BJ (cell line): ENCODE results near the gene HCST. TPM values are rescaled to one million over a fixed set of nuclear protein-coding genes. Genes with fewer than 3 reads are reported as not detected.
"Not testable (repeated sequence)": the region's sequence is repeated elsewhere in the genome, so short reads cannot be mapped to it uniquely, and the experiment has no call there.

Experiments
- CTCF ChIA-PET: fragments of 350-600 bp; formaldehyde crosslinking; extraction: SDS; loops from one replicate; lab custom pipeline; 2021; ENCODE audit warnings: antibody characterized with exemption, inconsistent platforms; lab: Yijun Ruan, JAX
- POLR2A ChIA-PET: fragments of 300-600 bp; sonication (Branson Sonifier 250); formaldehyde crosslinking; extraction: SDS; loops from one replicate; lab custom pipeline; 2021; ENCODE audit warnings: antibody characterized with exemption; lab: Charles Lee
- DNase-seq: peaks from one replicate; pipeline ENCODE4 v3.0.0-alpha.2; 2011; ENCODE audit warnings: low read depth
- H3K27me3 ChIP-seq: 2 replicates; pipeline ENCODE4 v1.6.0; 2011; ENCODE audit warnings: low read length; ENCODE audit not compliant: control insufficient read depth, insufficient read depth
- H3K36me3 ChIP-seq: 2 replicates; pipeline ENCODE4 v1.5.1; 2011; ENCODE audit warnings: low read length; ENCODE audit not compliant: control insufficient read depth, insufficient read depth
- H3K4me3 ChIP-seq: 2 replicates; pipeline ENCODE4 v1.5.1; 2011; ENCODE audit warnings: low read depth, mild to moderate bottlenecking, control low read depth, low read length
- polyA plus RNA-seq: library from polyadenylated mRNA; depleted of rRNA; stranded (reverse); fragments of >200 nt; gene quantifications from 2 replicates; pipeline ENCODE4 v1.2.3, GENCODE V29; 2011
- TF ChIP-seq, protein P1 (sequence below): IDR thresholded peaks from 2 replicates; pipeline ENCODE4 v1.5.1; 2011; ENCODE audit warnings: low read depth, mild to moderate bottlenecking, control low read depth, inconsistent platforms, low read length, moderate library complexity; ENCODE audit not compliant: insufficient read depth

Gene HCST
- polyA plus RNA-seq, 1 experiment, result 1.2 TPM

GRCh38 chr19:35909684-35910035 lies 7.3 kb downstream of the HCST start:
- H3K27me3 ChIP-seq, result no peaks in the 10 kb centered on the region
- TF ChIP-seq, protein P1, sequence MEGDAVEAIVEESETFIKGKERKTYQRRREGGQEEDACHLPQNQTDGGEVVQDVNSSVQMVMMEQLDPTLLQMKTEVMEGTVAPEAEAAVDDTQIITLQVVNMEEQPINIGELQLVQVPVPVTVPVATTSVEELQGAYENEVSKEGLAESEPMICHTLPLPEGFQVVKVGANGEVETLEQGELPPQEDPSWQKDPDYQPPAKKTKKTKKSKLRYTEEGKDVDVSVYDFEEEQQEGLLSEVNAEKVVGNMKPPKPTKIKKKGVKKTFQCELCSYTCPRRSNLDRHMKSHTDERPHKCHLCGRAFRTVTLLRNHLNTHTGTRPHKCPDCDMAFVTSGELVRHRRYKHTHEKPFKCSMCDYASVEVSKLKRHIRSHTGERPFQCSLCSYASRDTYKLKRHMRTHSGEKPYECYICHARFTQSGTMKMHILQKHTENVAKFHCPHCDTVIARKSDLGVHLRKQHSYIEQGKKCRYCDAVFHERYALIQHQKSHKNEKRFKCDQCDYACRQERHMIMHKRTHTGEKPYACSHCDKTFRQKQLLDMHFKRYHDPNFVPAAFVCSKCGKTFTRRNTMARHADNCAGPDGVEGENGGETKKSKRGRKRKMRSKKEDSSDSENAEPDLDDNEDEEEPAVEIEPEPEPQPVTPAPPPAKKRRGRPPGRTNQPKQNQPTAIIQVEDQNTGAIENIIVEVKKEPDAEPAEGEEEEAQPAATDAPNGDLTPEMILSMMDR, result no peak
- CTCF ChIA-PET, result no interaction called here
- POLR2A ChIA-PET, result no interaction called here
- DNase-seq, result no peak
- H3K36me3 ChIP-seq, result no peaks in the 10 kb centered on the region
- no peak overlapping the region for H3K4me3 ChIP-seq

DNA sequence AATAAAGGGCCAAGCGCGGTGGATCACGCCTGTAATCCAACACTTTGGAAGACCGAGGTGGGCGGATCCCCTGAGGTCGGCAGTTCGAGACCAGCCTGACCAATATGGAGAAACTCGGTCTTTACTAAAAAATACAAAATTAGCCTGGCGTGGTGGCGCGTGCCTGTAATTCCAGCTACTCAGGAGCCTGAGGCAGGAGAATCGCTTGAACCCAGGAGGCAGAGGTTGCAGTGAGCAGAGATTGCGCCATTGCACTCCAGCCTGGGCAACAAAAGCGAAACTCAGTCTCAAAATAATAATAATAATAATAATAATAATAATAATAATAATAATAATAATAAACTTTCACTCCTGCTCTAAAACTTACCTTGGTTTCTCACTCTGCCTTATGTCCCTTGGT lies 8.0 kb downstream of the HCST start:
- CTCF ChIA-PET, result interaction anchor here (1.0 kb wide), 1 partner anchor 16 kb away, joined by 3 read pairs; no protein-coding TSS in a partner anchor
- POLR2A ChIA-PET, result not testable (repeated sequence)

GRCh38 chr19:35911173-35911572 lies 8.8 kb downstream of the HCST start:
- TF ChIP-seq, protein P1, result no peak
- Histone ChIP-seq H3K4me3 (no peak overlapping the region), H3K36me3 (no peaks in the 10 kb centered on the region), H3K27me3 (no peaks in the 10 kb centered on the region)
- ChIA-PET POLR2A (no interaction called here), CTCF (interaction anchor here (1.0 kb wide), 1 partner anchor 15 kb away, joined by 3 read pairs; no protein-coding TSS in a partner anchor)
- DNase-seq, result no peak

More for the DNA sequence above, 8.0 kb downstream of the HCST start:
- not testable (repeated sequence) for DNase-seq, H3K36me3 ChIP-seq, H3K27me3 ChIP-seq, H3K4me3 ChIP-seq

- no peak for DNase-seq
- no peaks in the 10 kb centered on the region for H3K27me3 ChIP-seq
- CTCF ChIA-PET, result interaction anchor here (1.8 kb wide), 1 partner anchor 19 kb away, joined by 6 read pairs; no protein-coding TSS in a partner anchor
- H3K4me3 ChIP-seq, result no peak overlapping the region
- POLR2A ChIA-PET, result interaction anchor here (0.7 kb wide), 1 partner anchor 192 kb away, joined by 3 read pairs; no protein-coding TSS in a partner anchor
- H3K36me3 ChIP-seq, result no peaks in the 10 kb centered on the region
- TF ChIP-seq, protein P1, result no peak
These were observed 9.5 kb downstream of the HCST start for GRCh38 chr19:35911790-35912189.

GRCh38 chr19:35913589-35913988 lies 11.3 kb downstream of the HCST start:
- TF ChIP-seq, protein P1, result no peak
- Histone ChIP-seq H3K27me3 (no peaks in the 10 kb centered on the region), H3K36me3 (no peaks in the 10 kb centered on the region), H3K4me3 (no peak overlapping the region)
- DNase-seq, result no peak
- ChIA-PET CTCF (no interaction called here), POLR2A (no interaction called here)

DNA sequence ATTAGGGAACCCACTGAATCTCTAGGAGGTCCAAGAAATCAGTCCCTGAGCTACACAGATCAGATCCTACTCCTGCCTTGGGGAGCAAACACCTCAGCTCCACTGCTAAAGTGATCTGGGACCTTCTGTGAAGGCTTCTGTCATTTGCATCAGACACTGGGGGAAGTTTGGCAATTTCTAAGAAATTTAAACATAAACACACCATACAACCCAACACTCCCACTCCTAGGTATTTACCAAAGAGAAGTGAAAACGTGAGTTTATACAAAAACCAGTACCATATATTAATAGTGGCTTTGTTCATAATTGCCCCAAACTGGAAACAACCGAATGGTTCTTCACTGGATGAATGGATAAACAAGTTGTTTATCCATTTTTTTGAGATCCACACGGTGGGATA lies 13.1 kb downstream of the HCST start:
- CTCF ChIA-PET, result interaction anchor here (1.1 kb wide), 1 partner anchor 9 kb away, joined by 3 read pairs; no protein-coding TSS in a partner anchor
- no peak overlapping the region for H3K4me3 ChIP-seq
- H3K36me3 ChIP-seq, result no peaks in the 10 kb centered on the region
- H3K27me3 ChIP-seq, result no peaks in the 10 kb centered on the region
- no peak for DNase-seq
- TF ChIP-seq, protein P1, result no peak
- POLR2A ChIA-PET, result no interaction called here
